HUES48 (cell line): Measurements from ENCODE around the gene MBNL2.

Source experiments
- H3K27ac ChIP-seq: one replicate; pipeline ENCODE4 v1.7.0; 2013; ENCODE audit warnings: low read depth, low read length, inconsistent platforms
- H3K27me3 ChIP-seq: 2 replicates; pipeline ENCODE4 v1.6.1; 2013; ENCODE audit warnings: mild to moderate bottlenecking, low read length; ENCODE audit not compliant: control insufficient read depth, insufficient read depth
- H3K36me3 ChIP-seq: 2 replicates; pipeline ENCODE4 v1.6.1; 2013; ENCODE audit warnings: low read length; ENCODE audit not compliant: control insufficient read depth, insufficient read depth
- H3K4me1 ChIP-seq: 2 replicates; pipeline ENCODE4 v1.6.1; 2013; ENCODE audit warnings: mild to moderate bottlenecking, low read length; ENCODE audit not compliant: control insufficient read depth, insufficient read depth
- H3K4me3 ChIP-seq: 2 replicates; pipeline ENCODE4 v1.5.1; 2013; ENCODE audit warnings: mild to moderate bottlenecking, low read depth, low read length
- H3K9ac ChIP-seq: 2 replicates; pipeline ENCODE4 v1.6.1; 2013; ENCODE audit warnings: mild to moderate bottlenecking, low read depth, low read length, moderate library complexity
- H3K9me3 ChIP-seq: 2 replicates; pipeline ENCODE4 v1.6.1; 2013; ENCODE audit warnings: low read length; ENCODE audit not compliant: control insufficient read depth, insufficient read depth

The MBNL2 gene

GRCh38 chr13:97254816-97255215 lies 32.7 kb downstream of the MBNL2 start:
- H3K4me1 ChIP-seq, result peaks cover 36% of the 10 kb centered on the region
- H3K9me3 ChIP-seq, result no peaks in the 10 kb centered on the region
- H3K9ac ChIP-seq, result no peak overlapping the region
- H3K36me3 ChIP-seq, result no peaks in the 10 kb centered on the region
- no peak overlapping the region for H3K4me3 ChIP-seq
- no peaks in the 10 kb centered on the region for H3K27me3 ChIP-seq
- H3K27ac ChIP-seq, result no peak overlapping the region

GRCh38 chr13:97255515-97256021 lies 33.4 kb downstream of the MBNL2 start:
- peaks cover 36% of the 10 kb centered on the region for H3K4me1 ChIP-seq
- H3K27me3 ChIP-seq, result no peaks in the 10 kb centered on the region
- H3K4me3 ChIP-seq, result no peak overlapping the region
- H3K36me3 ChIP-seq, result no peaks in the 10 kb centered on the region
- H3K9me3 ChIP-seq, result no peaks in the 10 kb centered on the region
- no peak overlapping the region for H3K27ac ChIP-seq
- H3K9ac ChIP-seq, result no peak overlapping the region

- no peaks in the 10 kb centered on the region for H3K36me3 ChIP-seq
- H3K4me1 ChIP-seq, result peaks cover 36% of the 10 kb centered on the region
- no peak overlapping the region for H3K9ac ChIP-seq
- H3K4me3 ChIP-seq, result no peak overlapping the region
- no peaks in the 10 kb centered on the region for H3K27me3 ChIP-seq
- no peaks in the 10 kb centered on the region for H3K9me3 ChIP-seq
- no peak overlapping the region for H3K27ac ChIP-seq
Measured at GRCh38 chr13:97256343-97256783, 34.2 kb downstream of the MBNL2 start.

- Histone ChIP-seq H3K9ac (no peak overlapping the region), H3K27ac (peak overlapping the region; percentile 13), H3K27me3 (no peaks in the 10 kb centered on the region), H3K36me3 (no peaks in the 10 kb centered on the region), H3K4me3 (no peak overlapping the region), H3K9me3 (no peaks in the 10 kb centered on the region), H3K4me1 (peaks cover 36% of the 10 kb centered on the region)
Measured at GRCh38 chr13:97257228-97257755, 35.2 kb downstream of the MBNL2 start.

GRCh38 chr13:97257800-97258799 lies 36.0 kb downstream of the MBNL2 start:
- Histone ChIP-seq H3K4me1 (peaks cover 36% of the 10 kb centered on the region), H3K27ac (peak overlapping the region; percentile 13), H3K27me3 (no peaks in the 10 kb centered on the region), H3K36me3 (no peaks in the 10 kb centered on the region), H3K9ac (no peak overlapping the region), H3K4me3 (no peak overlapping the region), H3K9me3 (no peaks in the 10 kb centered on the region)

- H3K9ac ChIP-seq, result no peak overlapping the region
- H3K4me1 ChIP-seq, result peaks cover 36% of the 10 kb centered on the region
- H3K27ac ChIP-seq, result no peak overlapping the region
Measured at GRCh38 chr13:97258801-97259200, 36.7 kb downstream of the MBNL2 start.

GRCh38 chr13:97259410-97259797 lies 37.3 kb downstream of the MBNL2 start:
- H3K9ac ChIP-seq, result no peak overlapping the region
- H3K4me1 ChIP-seq, result peaks cover 36% of the 10 kb centered on the region
- no peaks in the 10 kb centered on the region for H3K27me3 ChIP-seq
- no peaks in the 10 kb centered on the region for H3K36me3 ChIP-seq
- H3K9me3 ChIP-seq, result no peaks in the 10 kb centered on the region
- H3K4me3 ChIP-seq, result no peak overlapping the region
- no peak overlapping the region for H3K27ac ChIP-seq

More at GRCh38 chr13:97258801-97259200, 36.7 kb downstream of the MBNL2 start:
- no peaks in the 10 kb centered on the region for H3K27me3 ChIP-seq
- H3K4me3 ChIP-seq, result no peak overlapping the region
- H3K36me3 ChIP-seq, result no peaks in the 10 kb centered on the region
- no peaks in the 10 kb centered on the region for H3K9me3 ChIP-seq

GRCh38 chr13:97259798-97260714 lies 37.9 kb downstream of the MBNL2 start:
- Histone ChIP-seq H3K9ac (no peak overlapping the region), H3K27ac (no peak overlapping the region), H3K4me1 (peaks cover 33% of the 10 kb centered on the region), H3K36me3 (no peaks in the 10 kb centered on the region), H3K4me3 (no peak overlapping the region), H3K9me3 (no peaks in the 10 kb centered on the region), H3K27me3 (no peaks in the 10 kb centered on the region)

GRCh38 chr13:97261254-97262005 lies 39.3 kb downstream of the MBNL2 start:
- Histone ChIP-seq H3K27me3 (no peaks in the 10 kb centered on the region), H3K27ac (no peak overlapping the region), H3K36me3 (no peaks in the 10 kb centered on the region), H3K9ac (no peak overlapping the region), H3K4me1 (peaks cover 26% of the 10 kb centered on the region), H3K9me3 (no peaks in the 10 kb centered on the region), H3K4me3 (no peak overlapping the region)

GRCh38 chr13:97262058-97262457 lies 39.9 kb downstream of the MBNL2 start:
- no peak overlapping the region for H3K9ac ChIP-seq
- H3K4me3 ChIP-seq, result no peak overlapping the region
- no peaks in the 10 kb centered on the region for H3K9me3 ChIP-seq
- H3K27ac ChIP-seq, result no peak overlapping the region
- no peaks in the 10 kb centered on the region for H3K27me3 ChIP-seq
- H3K4me1 ChIP-seq, result peaks cover 25% of the 10 kb centered on the region
- H3K36me3 ChIP-seq, result no peaks in the 10 kb centered on the region
